Renal cortical epithelial cell (primary cell): Measurements from ENCODE around the gene MPP1. TPM values are rescaled to one million over a fixed set of nuclear protein-coding genes. Genes with fewer than 3 reads are reported as not detected.
"Not testable (repeated sequence)": the region's sequence is repeated elsewhere in the genome, so short reads cannot be mapped to it uniquely, and the experiment has no call there.

Experiments used
- DNase-seq: peaks from one replicate; pipeline ENCODE4 v3.0.0-alpha.2; 2011; ENCODE audit warnings: low read depth
- total RNA-seq: library from RNA; depleted of rRNA; stranded (reverse); fragments of >200 nt; gene quantifications from 2 replicates; pipeline ENCODE4 v1.2.3, GENCODE V29; 2014

Gene MPP1
- total RNA-seq, result 6.6 and 17.2 TPM in 2 replicates

GRCh38 chrX:154804957-154805695 is at the start of gene MPP1:
MPP1 (minus strand) TSS chrX:154805485; CDS start chrX:154805373, 112 bp downstream.
- peak; percentile 40 for DNase-seq

GRCh38 chrX:154850957-154851611 is 45.8 kb upstream of the MPP1 start:
- DNase-seq, result no peak

- DNase-seq, result peak; percentile 43
Measured at GRCh38 chrX:154840856-154841255, 35.6 kb upstream of the MPP1 start.

GRCh38 chrX:154836163-154836562 is 30.9 kb upstream of the MPP1 start:
- DNase-seq, result no peak

GRCh38 chrX:154834562-154834961 is 29.3 kb upstream of the MPP1 start, which contains the start of gene SMIM9:
SMIM9 (minus strand) TSS chrX:154834662; CDS start chrX:154830856, 3,806 bp downstream.
- no peak for DNase-seq

- no peak for DNase-seq
Measured at GRCh38 chrX:154833746-154834274, 28.5 kb upstream of the MPP1 start.

GRCh38 chrX:154829926-154830442 is 24.7 kb upstream of the MPP1 start:
- no peak for DNase-seq

GRCh38 chrX:154829134-154829533 is 23.8 kb upstream of the MPP1 start:
- no peak for DNase-seq

- no peak for DNase-seq
Measured at GRCh38 chrX:154828016-154828408, 22.7 kb upstream of the MPP1 start.

- no peak for DNase-seq
Measured at GRCh38 chrX:154827194-154828015, 22.1 kb upstream of the MPP1 start.

- DNase-seq, result not testable (repeated sequence)
Measured at GRCh38 chrX:154825586-154825985, 20.3 kb upstream of the MPP1 start.

- DNase-seq, result no peak
Measured at GRCh38 chrX:154824638-154825037, 19.4 kb upstream of the MPP1 start.

- DNase-seq, result no peak
Measured at GRCh38 chrX:154822029-154822428, 16.7 kb upstream of the MPP1 start.

GRCh38 chrX:154821523-154821922 is 16.2 kb upstream of the MPP1 start:
- no peak for DNase-seq

GRCh38 chrX:154819771-154820341 is 14.6 kb upstream of the MPP1 start:
- DNase-seq, result no peak

- DNase-seq, result no peak
Measured at GRCh38 chrX:154818916-154819770, 13.9 kb upstream of the MPP1 start.

GRCh38 chrX:154817048-154817618 is 11.8 kb upstream of the MPP1 start:
- DNase-seq, result not testable (repeated sequence)

GRCh38 chrX:154816326-154816898 is 11.1 kb upstream of the MPP1 start:
- DNase-seq, result not testable (repeated sequence)

- DNase-seq, result no peak
Measured at GRCh38 chrX:154815274-154815818, 10.1 kb upstream of the MPP1 start.
